Kidney (tissue), 14 donors: Measurements from ENCODE around the gene PTH1R. TPM values are rescaled to one million over a fixed set of nuclear protein-coding genes. Genes with fewer than 3 reads are reported as not detected.

ENCODE experiments used
- DNase-seq, 5 donors: peaks; one replicate each; pipeline ENCODE4 v3.0.0-alpha.2; 2013 to 2020
- FAIRE-seq: peaks from 2 replicates; lab custom pipeline; 2012; peaks lifted over from hg19 to GRCh38; lab: Jason Lieb, UNC
- H3K27ac ChIP-seq, 2 donors: one replicate each; pipeline ENCODE4 v1.7.0; 2013; ENCODE audit warnings: low read depth in 2 of 2, low read length in 2 of 2, inconsistent platforms in 1 of 2
- H3K27me3 ChIP-seq: one replicate; pipeline ENCODE4 v1.7.1; 2013; ENCODE audit warnings: low read length, inconsistent platforms; ENCODE audit not compliant: control insufficient read depth, insufficient read depth
- H3K36me3 ChIP-seq, 3 donors: one replicate each; pipeline versions ENCODE4 v1.7.0 to v1.7.1; 2013; ENCODE audit warnings: low read length in 3 of 3, control low read depth in 1 of 3, inconsistent platforms in 1 of 3; ENCODE audit not compliant: insufficient read depth in 3 of 3, control insufficient read depth in 2 of 3
- H3K4me1 ChIP-seq, 3 donors: one replicate each; pipeline versions ENCODE4 v1.7.0 to v1.7.1; 2013; ENCODE audit warnings: low read length in 3 of 3, inconsistent platforms in 1 of 3, low read depth in 1 of 3; ENCODE audit not compliant: control insufficient read depth in 2 of 3, insufficient read depth in 2 of 3
- H3K4me3 ChIP-seq, 3 donors: one replicate each; pipeline versions ENCODE4 v1.7.0 to v1.8.1; 2013; ENCODE audit warnings: low read length in 3 of 3, control low read depth in 1 of 3, inconsistent platforms in 1 of 3
- H3K9ac ChIP-seq, 3 donors: one replicate each; pipeline versions ENCODE4 v1.7.0 to v1.7.1; 2013; ENCODE audit warnings: low read length in 3 of 3, control low read depth in 1 of 3, inconsistent platforms in 1 of 3
- H3K9me3 ChIP-seq, 3 donors: one replicate each; pipeline versions ENCODE4 v1.7.0 to v1.7.1; 2013; ENCODE audit warnings: low read length in 3 of 3, control low read depth in 1 of 3, inconsistent platforms in 1 of 3; ENCODE audit not compliant: control insufficient read depth in 2 of 3, insufficient read depth in 1 of 3
- CTCF ChIP-seq: IDR thresholded peaks from 3 replicates; pipeline ENCODE4 v1.5.1; 2012; ENCODE audit warnings: mild to moderate bottlenecking, moderate library complexity, borderline replicate concordance; ENCODE audit not compliant: insufficient read depth; ENCODE audit errors: extremely low read depth
- intact Hi-C: fragments of 100-400 bp; cut with DNase I; formaldehyde crosslinking; loops from one replicate; pipeline ENCODE4 v1.11.1; 2022
- polyA plus RNA-seq: library from polyadenylated mRNA; stranded (reverse); fragments of 350-450 nt; fragmentation: Illumina TruSeq; extraction: RNeasy Lipid Tissue Mini Kit (QIAGEN cat#74804); gene quantifications from one replicate; pipeline ENCODE4 v1.2.3, GENCODE V29; 2014; ENCODE audit warnings: low read depth, low replicate concordance; ENCODE audit not compliant: insufficient read depth
- total RNA-seq: library from RNA; stranded (reverse); fragmentation: NEBNext Ultra II Directional; extraction: Animal tissue kit (Norgen Biotek cat#: 25700); gene quantifications from one replicate; pipeline ENCODE4 v1.2.1, GENCODE V29; 2021
- donor health status: control.
- donor health status: control.
- donor health status: control.
- donor health status: control.
- donor health status: control.
- donor health status: DM: yes; HTN: yes; CAD: no.
- donor health status: Normal renal cell carcinoma (clear cell type).

Gene PTH1R
- total and polyA plus RNA-seq, 2 donors from 2014 or later, result 286 to 1,885 TPM

- Histone ChIP-seq H3K27me3 (no peaks in the 10 kb centered on the region), H3K4me3 (peak overlapping the region; percentile 36 to 86 (median 79)), H3K9me3 (no peaks in the 10 kb centered on the region), H3K4me1 (peaks cover 3 to 47% (median 24%) of the 10 kb centered on the region in 3 donors), H3K9ac (peak overlapping the region in 2 of 3 donors; percentile 57 to 96), H3K36me3 (no peaks in the 10 kb centered on the region), H3K27ac (peak overlapping the region; percentile 96 to 100)
- no peak for TF ChIP-seq CTCF
- FAIRE-seq, result no peak
- peak; percentile 68 to 85 (median 80) for DNase-seq
- intact Hi-C loops, result no loop called here
Observed at GRCh38 chr3:46881596-46882376, 4.3 kb downstream of the PTH1R start.

DNA sequence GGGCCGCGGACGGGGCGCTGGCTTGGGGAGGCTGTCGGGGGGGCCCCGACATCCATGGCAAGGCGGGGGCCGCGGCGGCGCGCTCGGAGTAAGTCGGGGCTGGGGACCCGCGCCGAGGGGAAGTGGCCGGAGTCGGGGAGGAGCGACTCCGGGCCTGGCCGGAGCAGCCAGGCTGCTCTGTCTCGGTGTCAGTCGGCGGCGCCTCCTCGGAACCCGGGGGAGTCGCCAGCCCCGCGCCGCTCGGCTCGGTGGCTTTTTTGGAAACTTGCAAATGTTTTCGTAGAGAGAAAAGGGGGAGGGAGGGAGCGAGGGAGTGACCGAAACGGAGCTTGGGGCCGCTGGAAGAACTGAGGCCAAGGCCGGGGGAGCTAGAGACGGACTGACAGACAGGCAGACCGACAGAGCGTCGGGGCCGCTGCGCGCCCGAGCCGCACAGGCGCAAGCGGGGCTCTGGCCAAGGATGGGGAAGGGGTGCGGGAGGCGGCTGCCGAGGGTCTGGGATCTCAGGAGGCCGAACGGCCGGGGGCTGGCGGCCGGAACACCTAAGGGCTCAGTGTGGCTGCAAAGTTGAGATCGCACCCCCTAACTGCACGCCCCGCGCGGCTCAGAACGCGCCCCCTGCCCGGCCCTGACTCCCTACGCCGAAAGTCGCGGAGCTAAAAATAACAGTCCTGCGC is 5.0 kb downstream of the PTH1R start:
- peak overlapping the region; percentile 15 to 91 (median 80) for H3K9ac ChIP-seq
- intact Hi-C loops, result no loop called here

GRCh38 chr3:46883054-46883829 is 5.7 kb downstream of the PTH1R start:
- TF ChIP-seq CTCF, result no peak
- Histone ChIP-seq H3K27ac (peak overlapping the region; percentile 96 to 100), H3K36me3 (no peaks in the 10 kb centered on the region), H3K27me3 (no peaks in the 10 kb centered on the region), H3K4me3 (peak overlapping the region; percentile 61 to 87 (median 86)), H3K4me1 (peaks cover 3 to 35% (median 16%) of the 10 kb centered on the region in 3 donors), H3K9me3 (no peaks in the 10 kb centered on the region), H3K9ac (peak overlapping the region; percentile 1 to 96 (median 95))
- DNase-seq, result peak in 3 of 5 donors; percentile 58 to 77 (median 61)
- intact Hi-C loops, result no loop called here
- FAIRE-seq, result no peak

More for the DNA sequence above, 5.0 kb downstream of the PTH1R start:
- FAIRE-seq (no peak), DNase-seq (peak in 4 of 5 donors; percentile 55 to 81 (median 75))
- Histone ChIP-seq H3K27ac (peak overlapping the region; percentile 96 to 100), H3K4me3 (peak overlapping the region; percentile 50 to 79 (median 65)), H3K4me1 (peaks cover 3 to 40% (median 17%) of the 10 kb centered on the region in 3 donors), H3K36me3 (no peaks in the 10 kb centered on the region), H3K9me3 (no peaks in the 10 kb centered on the region), H3K27me3 (no peaks in the 10 kb centered on the region)
- no peak for TF ChIP-seq CTCF
